ENCODE data around the gene PTPN14. TPM values are rescaled to one million over a fixed set of nuclear protein-coding genes. Genes with fewer than 3 reads are reported as not detected.
"Not testable (repeated sequence)": the region's sequence is repeated elsewhere in the genome, so short reads cannot be mapped to it uniquely, and the experiment has no call there.

Gene PTPN14
- total RNA-seq = 87.2 TPM
- 5.1 TPM for polyA plus RNA-seq (ENCODE audit: insufficient read depth, low read depth, low replicate concordance)
- long read RNA-seq, donor 1 = 0 reads
- long read RNA-seq, donor 2, full-length matches to known transcripts = 1 of 7 reads
- long read RNA-seq, donor 2, partial matches to known transcripts = 6 of 7 reads
- long read RNA-seq, donor 2, other reads (novel, unspliced or antisense) = 0 of 7 reads
- long read RNA-seq, donor 3, full-length matches to known transcripts = 1 of 1 reads
- long read RNA-seq, donor 3, partial matches to known transcripts = 0 of 1 reads
- long read RNA-seq, donor 3, other reads (novel, unspliced or antisense) = 0 of 1 reads
- long read RNA-seq, donor 4 = 0 reads
- long read RNA-seq, donor 5 = 0 reads
- long read RNA-seq, donor 6 = 0 reads
- long read RNA-seq, donor 7, full-length matches to known transcripts = 4 of 42 reads
- long read RNA-seq, donor 7, partial matches to known transcripts = 20 of 42 reads
- long read RNA-seq, donor 7, other reads (novel, unspliced or antisense) = 18 of 42 reads
- long read RNA-seq, donor 8 = 0 reads
- long read RNA-seq, donor 9 = 0 reads
- long read RNA-seq, donor 10, partial matches to known transcripts = 7 of 7 reads
- long read RNA-seq, donor 10, other reads (novel, unspliced or antisense) = 0 of 7 reads

DNA sequence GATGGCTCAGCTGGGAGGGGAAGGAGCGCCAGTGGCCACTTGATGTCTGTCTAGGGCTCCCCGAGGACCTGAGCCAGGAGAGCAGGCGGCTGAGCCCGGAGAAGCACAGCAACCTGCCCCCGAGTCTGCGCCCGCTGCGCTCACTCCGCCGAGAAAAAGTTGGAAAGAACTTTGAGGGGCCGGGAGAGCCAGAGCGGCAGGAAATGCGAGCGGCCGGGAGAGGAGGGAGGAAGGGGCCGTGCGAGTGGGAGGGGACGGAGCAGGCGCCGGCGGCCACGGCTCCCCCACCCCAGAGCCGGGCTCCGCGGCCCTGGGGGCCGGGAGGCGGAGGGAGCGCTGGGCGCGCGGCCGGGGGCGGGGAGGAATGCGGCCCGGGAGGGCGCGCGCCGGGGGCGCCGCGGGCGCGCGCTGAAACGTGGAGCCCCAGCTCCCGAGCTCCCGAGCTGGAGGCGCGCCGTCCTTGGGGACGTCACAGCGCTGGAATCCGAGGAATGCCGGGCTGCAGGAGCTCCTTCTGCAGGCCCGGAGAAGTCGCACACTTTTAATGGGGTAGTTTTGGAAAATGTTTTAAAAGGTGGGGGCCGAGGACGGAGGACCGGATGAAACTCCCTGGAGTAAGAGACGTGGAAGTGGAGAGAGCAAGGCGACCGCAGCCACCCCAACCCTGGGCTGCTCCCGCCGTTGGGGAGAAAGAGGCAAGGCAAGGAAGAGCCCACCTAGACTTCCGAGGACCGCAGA, at the start of gene PTPN14:
Gene PTPN14 (minus strand): TSS at position 167 of the 738 bp plus-strand sequence. CDS start 86,799 bp downstream, outside the sequence.
- no peaks in the 10 kb centered on the region for H3K9me3 ChIP-seq (ENCODE audit: control insufficient read depth in 2 of 3, insufficient read depth in 1 of 3, low read length in 3 of 3)
- peaks cover 6 to 19% (median 17%) of the 10 kb centered on the region in 3 donors for H3K4me1 ChIP-seq (ENCODE audit: control insufficient read depth in 2 of 3, insufficient read depth in 2 of 3, low read depth in 1 of 3, low read length in 3 of 3)
- intact Hi-C loops (cut with DNase I) = no loop called here
- H3K4me3 ChIP-seq (ENCODE audit: low read length in 3 of 3) = peak within 1 kb of the TSS; percentile 82 to 85 (median 84)
- peak; percentile 96 to 99 (median 96) for DNase-seq
- no peak for FAIRE-seq
- peak; percentile 21 for TF ChIP-seq CTCF (IDR thresholded peaks at IDR 0.05; ENCODE audit: borderline replicate concordance, extremely low read depth, insufficient read depth)
- peak within 1 kb of the TSS; percentile 99 to 100 for H3K27ac ChIP-seq (ENCODE audit: low read depth in 2 of 2, low read length in 2 of 2)
- no peaks in the 10 kb centered on the region for H3K36me3 ChIP-seq (ENCODE audit: control insufficient read depth in 2 of 3, insufficient read depth in 3 of 3, low read length in 3 of 3)
- no peaks in the 10 kb centered on the region for H3K27me3 ChIP-seq (ENCODE audit: control insufficient read depth, insufficient read depth, low read length)
- H3K9ac ChIP-seq (ENCODE audit: low read length in 3 of 3) = peak within 1 kb of the TSS; percentile 83 to 97 (median 94)

DNA sequence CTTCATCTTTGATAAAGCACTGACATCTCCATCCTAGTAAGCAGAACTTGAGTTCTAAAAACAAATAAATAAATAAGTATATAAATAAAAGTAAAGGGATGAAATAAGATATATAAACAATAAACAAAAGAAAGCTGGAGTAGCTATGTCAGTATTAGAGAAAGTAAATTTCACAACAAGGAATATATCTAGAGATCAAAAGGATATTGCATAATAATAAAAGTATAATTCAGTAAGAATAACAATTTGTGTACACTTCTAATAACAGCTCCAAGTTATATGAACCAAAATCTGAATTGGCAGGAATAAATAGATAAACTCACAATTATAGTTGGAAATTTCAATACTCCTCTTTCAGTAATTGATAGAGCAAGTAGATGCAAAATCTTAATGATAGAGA, 41.8 kb upstream of the PTPN14 start:
- FAIRE-seq (no peak), DNase-seq (no peak)
- Histone ChIP-seq H3K27ac (ENCODE audit: low read depth in 2 of 2, low read length in 2 of 2) (no peak overlapping the region), H3K9me3 (ENCODE audit: control insufficient read depth in 2 of 3, insufficient read depth in 1 of 3, low read length in 3 of 3) (no peaks in the 10 kb centered on the region), H3K27me3 (ENCODE audit: control insufficient read depth, insufficient read depth, low read length) (no peaks in the 10 kb centered on the region), H3K9ac (ENCODE audit: low read length in 3 of 3) (no peak overlapping the region), H3K4me3 (ENCODE audit: low read length in 3 of 3) (no peak overlapping the region), H3K36me3 (ENCODE audit: control insufficient read depth in 2 of 3, insufficient read depth in 3 of 3, low read length in 3 of 3) (no peaks in the 10 kb centered on the region), H3K4me1 (ENCODE audit: control insufficient read depth in 2 of 3, insufficient read depth in 2 of 3, low read depth in 1 of 3, low read length in 3 of 3) (no peaks in the 10 kb centered on the region)
- intact Hi-C loops (cut with DNase I) = no loop called here
- TF ChIP-seq CTCF (IDR thresholded peaks at IDR 0.05; ENCODE audit: borderline replicate concordance, extremely low read depth, insufficient read depth) = no peak

- H3K27ac ChIP-seq (ENCODE audit: low read depth in 2 of 2, low read length in 2 of 2); H3K9ac ChIP-seq (ENCODE audit: low read length in 3 of 3); DNase-seq; H3K27me3 ChIP-seq (ENCODE audit: control insufficient read depth, insufficient read depth, low read length); H3K36me3 ChIP-seq (ENCODE audit: control insufficient read depth in 2 of 3, insufficient read depth in 3 of 3, low read length in 3 of 3); H3K4me1 ChIP-seq (ENCODE audit: control insufficient read depth in 2 of 3, insufficient read depth in 2 of 3, low read depth in 1 of 3, low read length in 3 of 3); H3K9me3 ChIP-seq (ENCODE audit: control insufficient read depth in 2 of 3, insufficient read depth in 1 of 3, low read length in 3 of 3); H3K4me3 ChIP-seq (ENCODE audit: low read length in 3 of 3); intact Hi-C loops (cut with DNase I); FAIRE-seq: not testable (repeated sequence)
Observed at GRCh38 chr1:214591918-214592317, 40.5 kb upstream of the PTPN14 start.

- Histone ChIP-seq H3K27me3 (ENCODE audit: control insufficient read depth, insufficient read depth, low read length) (no peaks in the 10 kb centered on the region), H3K9me3 (ENCODE audit: control insufficient read depth in 2 of 3, insufficient read depth in 1 of 3, low read length in 3 of 3) (no peaks in the 10 kb centered on the region), H3K27ac (ENCODE audit: low read depth in 2 of 2, low read length in 2 of 2) (no peak overlapping the region), H3K4me1 (ENCODE audit: control insufficient read depth in 2 of 3, insufficient read depth in 2 of 3, low read depth in 1 of 3, low read length in 3 of 3) (no peaks in the 10 kb centered on the region), H3K36me3 (ENCODE audit: control insufficient read depth in 2 of 3, insufficient read depth in 3 of 3, low read length in 3 of 3) (no peaks in the 10 kb centered on the region), H3K9ac (ENCODE audit: low read length in 3 of 3) (no peak overlapping the region), H3K4me3 (ENCODE audit: low read length in 3 of 3) (no peak overlapping the region)
- FAIRE-seq (no peak), DNase-seq (no peak)
- intact Hi-C loops (cut with DNase I) = no loop called here
- no peak for TF ChIP-seq CTCF (IDR thresholded peaks at IDR 0.05; ENCODE audit: borderline replicate concordance, extremely low read depth, insufficient read depth)
Observed at GRCh38 chr1:214590696-214591095, 39.3 kb upstream of the PTPN14 start.

All from kidney (tissue), 22 donors.